HCT116 (cell line): ENCODE results near the gene CALN1. TPM values are rescaled to one million over a fixed set of nuclear protein-coding genes. Genes with fewer than 3 reads are reported as not detected.

ENCODE experiments used
- ATAC-seq: fragments of 200-7000 bp; cut with Tn5 transposase; 2 replicates; pipeline ENCODE4 v1.9.1; 2020; ENCODE audit warnings: mild to moderate bottlenecking, moderate library complexity
- BruUV-seq: library from RNA; stranded (reverse); fragments of 400-500 nt; replicated peaks from 2 replicates; lab custom pipeline; 2021; lab: Mats Ljungman, UMichigan
- CTCF ChIA-PET: fragments of 300-600 bp; sonication (Branson Sonifier 250); formaldehyde crosslinking; loops from one replicate; lab custom pipeline; 2021; ENCODE audit warnings: antibody characterized with exemption; lab: Charles Lee
- POLR2A ChIA-PET: fragments of 300-600, 350-600 bp; sonication (Branson Sonifier 250); formaldehyde crosslinking; loops from one replicate; lab custom pipeline; 2021; ENCODE audit warnings: antibody characterized with exemption; lab: Charles Lee
- RAD21 ChIA-PET, 2 experiments: fragments of 300-600 bp; sonication (Branson Sonifier 250); formaldehyde crosslinking; loops; one replicate each; lab custom pipeline; 2023; ENCODE audit warnings: low total read pairs in 2 of 2; ENCODE audit not compliant: uncharacterized antibody in 2 of 2, unreplicated experiment in 2 of 2, low non-redundant PET in 1 of 2; lab: Charles Lee
- DNase-seq: peaks from one replicate; pipeline ENCODE4 v3.0.0-alpha.2; 2010; ENCODE audit warnings: low read depth, low spot score
- H2AFZ ChIP-seq: fragments of 200-600 bp; shearing (Covaris generic), sonication (generic); 2 replicates; pipeline ENCODE4 v1.6.1; 2017; ENCODE audit warnings: low read depth, mixed run types, mixed read lengths, antibody characterized with exemption, low read length; ENCODE audit not compliant: poor library complexity, severe bottlenecking
- H3K27ac ChIP-seq: 2 replicates; pipeline ENCODE4 v1.5.1; 2012; ENCODE audit warnings: low read depth, low read length
- H3K27me3 ChIP-seq: fragments of 200-600 bp; sonication (generic); 2 replicates; pipeline ENCODE4 v1.6.1; 2016; ENCODE audit warnings: mixed run types, low read length, mixed read lengths; ENCODE audit not compliant: insufficient read depth
- H3K36me3 ChIP-seq, 2 experiments: fragments of 200-500 bp in 1 of 2; fragments of 200-600 bp in 1 of 2; sonication (Bioruptor generic) in 1 of 2; sonication (generic) in 1 of 2; 2 replicates each; pipeline versions ENCODE4 v1.5.1 to v1.6.1; 2014 to 2016; ENCODE audit warnings: low read length in 2 of 2, inconsistent platforms in 1 of 2, mixed read lengths in 1 of 2, mixed run types in 1 of 2; ENCODE audit not compliant: insufficient read depth in 2 of 2, control insufficient read depth in 1 of 2
- H3K4me1 ChIP-seq, 2 experiments: fragments of 200-600 bp in 1 of 2; sonication (generic) in 1 of 2; 2 replicates each; pipeline versions ENCODE4 v1.5.1 to v1.6.1; 2012 to 2017; ENCODE audit warnings: low read length in 2 of 2, inconsistent platforms in 1 of 2, mild to moderate bottlenecking in 1 of 2, mixed read lengths in 1 of 2, mixed run types in 1 of 2, moderate library complexity in 1 of 2; ENCODE audit not compliant: insufficient read depth in 2 of 2, control insufficient read depth in 1 of 2
- H3K4me2 ChIP-seq: fragments of 200-600 bp; sonication (generic); 2 replicates; pipeline ENCODE4 v1.6.1; 2017; ENCODE audit warnings: mixed run types, low read length, mixed read lengths
- H3K4me3 ChIP-seq, 2 experiments: fragments of 200-600 bp in 1 of 2; sonication (generic) in 1 of 2; replicated peaks in 1 of 2; 2 replicates each; pipeline ENCODE4 v1.5.1; 2011 to 2016; ENCODE audit warnings: low read length in 2 of 2, control low read depth in 1 of 2, low read depth in 1 of 2, mild to moderate bottlenecking in 1 of 2, mixed read lengths in 1 of 2, mixed run types in 1 of 2
- H3K79me2 ChIP-seq: fragments of 200-600 bp; sonication (generic); 2 replicates; pipeline ENCODE4 v1.6.1; 2017; ENCODE audit warnings: mild to moderate bottlenecking, mixed run types, low read length, moderate library complexity, mixed read lengths; ENCODE audit not compliant: insufficient read depth
- H3K9ac ChIP-seq: fragments of 200-600 bp; sonication (generic); 2 replicates; pipeline ENCODE4 v1.6.1; 2016; ENCODE audit warnings: low read length, mixed read lengths
- H3K9me2 ChIP-seq: fragments of 200-600 bp; sonication (generic), shearing (Covaris generic); 2 replicates; pipeline ENCODE4 v1.6.1; 2017; ENCODE audit warnings: mixed run types, mild to moderate bottlenecking, moderate library complexity; ENCODE audit not compliant: insufficient read depth
- H3K9me3 ChIP-seq, 2 experiments: fragments of 200-500 bp in 1 of 2; fragments of 200-600 bp in 1 of 2; sonication (Bioruptor generic) in 1 of 2; sonication (generic) in 1 of 2; 2 replicates each; pipeline ENCODE4 v1.6.1; 2014 to 2017; ENCODE audit warnings: low read length in 2 of 2, mixed read lengths in 2 of 2, inconsistent platforms in 1 of 2, low read depth in 1 of 2, mild to moderate bottlenecking in 1 of 2, mixed run types in 1 of 2, moderate library complexity in 1 of 2; ENCODE audit not compliant: control insufficient read depth in 1 of 2, insufficient read depth in 1 of 2
- H4K20me1 ChIP-seq: fragments of 200-600 bp; sonication (generic), shearing (Covaris generic); 2 replicates; pipeline ENCODE4 v1.6.1; 2017; ENCODE audit warnings: mixed run types, mild to moderate bottlenecking, moderate library complexity; ENCODE audit not compliant: insufficient read depth
- CEBPB ChIP-seq: IDR thresholded peaks from 2 replicates; pipeline ENCODE4 v1.6.1; 2012; ENCODE audit warnings: low read depth
- EGR1 ChIP-seq: IDR thresholded peaks from 2 replicates; pipeline ENCODE4 v1.6.1; 2012; ENCODE audit warnings: low read depth
- ELF1 ChIP-seq: IDR thresholded peaks from 2 replicates; pipeline ENCODE4 v1.6.1; 2012; ENCODE audit warnings: low read depth, borderline replicate concordance
- EZH2 ChIP-seq: fragments of 200-600 bp; sonication (generic); IDR thresholded peaks from 2 replicates; pipeline ENCODE4 v1.6.1; 2017; ENCODE audit warnings: antibody characterized with exemption, mixed run types
- FOSL1 ChIP-seq: IDR thresholded peaks from 2 replicates; pipeline ENCODE4 v1.6.1; 2012; ENCODE audit warnings: low read depth
- POLR2A ChIP-seq: IDR thresholded peaks from 2 replicates; pipeline ENCODE4 v1.7.0; 2011; ENCODE audit warnings: borderline replicate concordance; ENCODE audit not compliant: insufficient read depth, insufficient read length; ENCODE audit errors: extremely low read depth
- RAD21 ChIP-seq: IDR thresholded peaks from 2 replicates; pipeline ENCODE4 v1.6.1; 2012; ENCODE audit warnings: low read depth, mild to moderate bottlenecking
- TCF7L2 ChIP-seq: IDR thresholded peaks from 2 replicates; pipeline ENCODE4 v1.7.0; 2011; ENCODE audit warnings: borderline replicate concordance, inconsistent platforms; ENCODE audit not compliant: insufficient read depth, insufficient read length; ENCODE audit errors: extremely low read depth
- YY1 ChIP-seq: IDR thresholded peaks from 2 replicates; pipeline ENCODE4 v1.6.1; 2011; ENCODE audit warnings: low read length, low read depth, moderate library complexity, mild to moderate bottlenecking; ENCODE audit not compliant: insufficient replicate concordance; ENCODE audit errors: extremely low read depth
- ZFX ChIP-seq: fragments of 450-650 bp; IDR thresholded peaks from 2 replicates; pipeline ENCODE4 v1.6.1; 2017
- ZNF274 ChIP-seq: fragments of 200-500 bp; sonication (Bioruptor generic); IDR thresholded peaks from 2 replicates; pipeline ENCODE4 v1.6.1; 2014; ENCODE audit warnings: mild to moderate bottlenecking, low read depth, low read length, inconsistent platforms
- intact Hi-C: fragments of 100-400 bp; cut with micrococcal nuclease; formaldehyde crosslinking; loops from 2 replicates; pipeline ENCODE4 v1.10.0; 2022
- total RNA-seq: library from RNA; stranded (reverse); gene quantifications from one replicate; pipeline ENCODE4 v1.2.1, GENCODE V29; 2021; ENCODE audit not compliant: unreplicated experiment
- TF ChIP-seq, protein P1 (sequence below): IDR thresholded peaks from 2 replicates; pipeline ENCODE4 v1.6.1; 2012; ENCODE audit warnings: low read depth
- TF ChIP-seq, protein P2 (sequence below), 3 experiments: fragments of 200-600 bp in 1 of 3; sonication (generic) in 1 of 3; IDR thresholded peaks in 2 of 3; conservative IDR thresholded peaks in 1 of 3; 2 replicates each; pipeline ENCODE4 v1.5.1; 2012 to 2017; ENCODE audit warnings: low read depth in 2 of 3, low read length in 2 of 3, antibody characterized with exemption in 1 of 3, borderline replicate concordance in 1 of 3, control low read depth in 1 of 3, mild to moderate bottlenecking in 1 of 3, mixed read lengths in 1 of 3, mixed run types in 1 of 3, moderate library complexity in 1 of 3; ENCODE audit not compliant: insufficient read depth in 1 of 3
- TF ChIP-seq, protein P3 (sequence below): IDR thresholded peaks from 2 replicates; pipeline ENCODE4 v1.6.1; 2012

Gene CALN1
- total RNA-seq, 1 experiment from 2014 or later = 0.17 TPM

DNA sequence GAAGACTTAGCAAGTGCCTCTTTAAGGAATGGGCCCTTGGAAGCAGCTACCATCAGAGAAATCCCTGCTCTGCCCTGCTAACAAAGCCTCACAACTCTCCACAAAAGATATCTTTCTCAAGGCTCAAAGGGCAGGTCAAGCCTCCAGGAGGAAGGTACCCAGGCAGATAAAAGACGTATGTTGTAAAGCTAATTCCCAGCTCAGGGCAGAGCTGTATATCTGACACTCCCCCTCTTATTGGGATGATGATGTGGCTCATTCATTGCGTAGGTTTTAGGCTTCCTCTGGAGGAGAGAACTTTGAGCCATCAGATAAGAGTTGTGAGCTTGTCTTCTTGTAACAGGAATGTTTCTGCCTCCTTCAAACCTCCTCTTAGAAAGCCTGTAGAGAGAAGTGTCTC is 145.4 kb downstream of the CALN1 start (continued):
- TF ChIP-seq, protein P1, sequence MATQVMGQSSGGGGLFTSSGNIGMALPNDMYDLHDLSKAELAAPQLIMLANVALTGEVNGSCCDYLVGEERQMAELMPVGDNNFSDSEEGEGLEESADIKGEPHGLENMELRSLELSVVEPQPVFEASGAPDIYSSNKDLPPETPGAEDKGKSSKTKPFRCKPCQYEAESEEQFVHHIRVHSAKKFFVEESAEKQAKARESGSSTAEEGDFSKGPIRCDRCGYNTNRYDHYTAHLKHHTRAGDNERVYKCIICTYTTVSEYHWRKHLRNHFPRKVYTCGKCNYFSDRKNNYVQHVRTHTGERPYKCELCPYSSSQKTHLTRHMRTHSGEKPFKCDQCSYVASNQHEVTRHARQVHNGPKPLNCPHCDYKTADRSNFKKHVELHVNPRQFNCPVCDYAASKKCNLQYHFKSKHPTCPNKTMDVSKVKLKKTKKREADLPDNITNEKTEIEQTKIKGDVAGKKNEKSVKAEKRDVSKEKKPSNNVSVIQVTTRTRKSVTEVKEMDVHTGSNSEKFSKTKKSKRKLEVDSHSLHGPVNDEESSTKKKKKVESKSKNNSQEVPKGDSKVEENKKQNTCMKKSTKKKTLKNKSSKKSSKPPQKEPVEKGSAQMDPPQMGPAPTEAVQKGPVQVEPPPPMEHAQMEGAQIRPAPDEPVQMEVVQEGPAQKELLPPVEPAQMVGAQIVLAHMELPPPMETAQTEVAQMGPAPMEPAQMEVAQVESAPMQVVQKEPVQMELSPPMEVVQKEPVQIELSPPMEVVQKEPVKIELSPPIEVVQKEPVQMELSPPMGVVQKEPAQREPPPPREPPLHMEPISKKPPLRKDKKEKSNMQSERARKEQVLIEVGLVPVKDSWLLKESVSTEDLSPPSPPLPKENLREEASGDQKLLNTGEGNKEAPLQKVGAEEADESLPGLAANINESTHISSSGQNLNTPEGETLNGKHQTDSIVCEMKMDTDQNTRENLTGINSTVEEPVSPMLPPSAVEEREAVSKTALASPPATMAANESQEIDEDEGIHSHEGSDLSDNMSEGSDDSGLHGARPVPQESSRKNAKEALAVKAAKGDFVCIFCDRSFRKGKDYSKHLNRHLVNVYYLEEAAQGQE = no peak
- TF ChIP-seq EGR1 (no peak), POLR2A (no peak)

DNA sequence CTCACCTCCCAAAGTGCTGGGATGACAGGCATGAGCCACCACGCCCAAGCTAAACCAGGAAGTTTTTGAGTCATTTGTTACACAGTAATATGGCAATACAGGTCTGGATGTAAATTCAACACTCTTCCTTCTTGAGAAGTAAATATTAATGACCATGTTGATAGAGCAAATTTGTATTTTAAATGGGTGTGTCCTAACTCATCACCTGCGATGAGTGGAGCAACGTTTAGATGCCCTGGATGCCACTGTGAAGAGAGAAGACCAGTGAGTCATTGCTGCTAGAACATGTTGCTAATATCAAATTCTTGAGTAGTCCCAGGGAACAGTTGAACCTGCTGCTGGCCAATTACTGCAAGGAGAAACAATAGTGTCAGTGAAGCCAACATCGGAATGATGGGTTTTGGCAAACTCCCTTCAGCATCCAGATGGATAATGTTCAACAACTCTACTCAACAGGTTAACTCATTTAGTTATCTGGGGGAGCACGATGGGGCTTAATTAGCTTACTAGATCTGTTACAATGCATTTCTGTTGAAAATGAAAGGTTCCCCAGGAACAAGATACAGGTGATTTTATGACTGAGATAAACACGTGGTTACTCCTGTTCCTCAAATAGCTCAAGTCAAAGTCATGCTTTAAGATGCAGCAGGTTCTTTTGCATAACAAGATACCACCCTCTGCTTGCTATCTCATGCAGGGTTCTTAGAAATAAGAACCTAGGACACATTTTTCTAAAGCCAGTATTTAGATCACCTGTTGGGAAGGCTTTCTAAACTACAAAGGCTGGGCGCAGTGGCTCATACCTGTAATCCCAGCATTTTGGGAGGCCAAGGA is 146.8 kb downstream of the CALN1 start:
- no peaks in the 10 kb centered on the region; the same call in 1 of the 2 replicates for H3K27me3 ChIP-seq
- POLR2A ChIA-PET = no interaction called here
- ATAC-seq = no peak
- H2AFZ ChIP-seq = no peak overlapping the region
- no peaks in the 10 kb centered on the region for H3K79me2 ChIP-seq
- no peak for DNase-seq
- H3K4me3 ChIP-seq = no peak overlapping the region
- H3K9me3 ChIP-seq = no peaks in the 10 kb centered on the region
- no peaks in the 10 kb centered on the region for H3K4me1 ChIP-seq
- no TSS peak for BruUV-seq
- intact Hi-C loops = no loop called here
- no peak overlapping the region for H3K27ac ChIP-seq
- RAD21 ChIA-PET = no interaction called here
- H3K9me2 ChIP-seq = no peaks in the 10 kb centered on the region
- CTCF ChIA-PET = no interaction called here
- no peak overlapping the region for H3K9ac ChIP-seq
- H4K20me1 ChIP-seq = no peaks in the 10 kb centered on the region
- no peaks in the 10 kb centered on the region for H3K36me3 ChIP-seq
- H3K4me2 ChIP-seq = no peak overlapping the region
- TF ChIP-seq RAD21 (no peak), CEBPB (no peak), ZNF274 (no peak), ELF1 (no peak), ZFX (no peak), FOSL1 (no peak), EZH2 (no peak), POLR2A (no peak), EGR1 (no peak), YY1 (no peak), TCF7L2 (no peak)
- TF ChIP-seq, protein P2, sequence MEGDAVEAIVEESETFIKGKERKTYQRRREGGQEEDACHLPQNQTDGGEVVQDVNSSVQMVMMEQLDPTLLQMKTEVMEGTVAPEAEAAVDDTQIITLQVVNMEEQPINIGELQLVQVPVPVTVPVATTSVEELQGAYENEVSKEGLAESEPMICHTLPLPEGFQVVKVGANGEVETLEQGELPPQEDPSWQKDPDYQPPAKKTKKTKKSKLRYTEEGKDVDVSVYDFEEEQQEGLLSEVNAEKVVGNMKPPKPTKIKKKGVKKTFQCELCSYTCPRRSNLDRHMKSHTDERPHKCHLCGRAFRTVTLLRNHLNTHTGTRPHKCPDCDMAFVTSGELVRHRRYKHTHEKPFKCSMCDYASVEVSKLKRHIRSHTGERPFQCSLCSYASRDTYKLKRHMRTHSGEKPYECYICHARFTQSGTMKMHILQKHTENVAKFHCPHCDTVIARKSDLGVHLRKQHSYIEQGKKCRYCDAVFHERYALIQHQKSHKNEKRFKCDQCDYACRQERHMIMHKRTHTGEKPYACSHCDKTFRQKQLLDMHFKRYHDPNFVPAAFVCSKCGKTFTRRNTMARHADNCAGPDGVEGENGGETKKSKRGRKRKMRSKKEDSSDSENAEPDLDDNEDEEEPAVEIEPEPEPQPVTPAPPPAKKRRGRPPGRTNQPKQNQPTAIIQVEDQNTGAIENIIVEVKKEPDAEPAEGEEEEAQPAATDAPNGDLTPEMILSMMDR (IDR thresholded peaks at IDR 0.05 in 2 of 3, conservative IDR thresholded peaks at IDR 0.05 in 1 of 3; ENCODE audit: borderline replicate concordance in 1 of 3, insufficient read depth in 1 of 3, low read depth in 2 of 3, low read length in 2 of 3) = no peak
- TF ChIP-seq, protein P1 = no peak
- TF ChIP-seq, protein P3, sequence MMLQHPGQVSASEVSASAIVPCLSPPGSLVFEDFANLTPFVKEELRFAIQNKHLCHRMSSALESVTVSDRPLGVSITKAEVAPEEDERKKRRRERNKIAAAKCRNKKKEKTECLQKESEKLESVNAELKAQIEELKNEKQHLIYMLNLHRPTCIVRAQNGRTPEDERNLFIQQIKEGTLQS = no peak
